GM12801 (cell line): ENCODE results near the gene ERBIN.

ENCODE experiments used
- CTCF ChIP-seq: IDR thresholded peaks from one replicate; pipeline ENCODE4 v1.5.1; 2011; ENCODE audit warnings: control low read depth; ENCODE audit not compliant: insufficient read length; ENCODE audit errors: extremely low read depth

Gene ERBIN

GRCh38 chr5:65932676-65933075 lies 6.3 kb downstream of the ERBIN start:
- TF ChIP-seq CTCF: no peak

- no peak for TF ChIP-seq CTCF
These were observed 6.9 kb downstream of the ERBIN start for GRCh38 chr5:65933295-65933694.

- no peak for TF ChIP-seq CTCF
These were observed 11.9 kb downstream of the ERBIN start for GRCh38 chr5:65938256-65938655.

GRCh38 chr5:65943771-65944170 lies 17.4 kb downstream of the ERBIN start:
- TF ChIP-seq CTCF: no peak

- TF ChIP-seq CTCF: no peak
These were observed 19.9 kb downstream of the ERBIN start for GRCh38 chr5:65946198-65946745.

- no peak for TF ChIP-seq CTCF
These were observed 21.9 kb downstream of the ERBIN start for GRCh38 chr5:65948115-65948747.

GRCh38 chr5:65951330-65951729 lies 25.0 kb downstream of the ERBIN start:
- TF ChIP-seq CTCF: no peak
